GM12892 (cell line): ENCODE measurements around the gene DUSP15.

Experiments used
- POLR2A ChIP-seq: IDR thresholded peaks from 2 replicates; pipeline ENCODE4 v1.6.1; 2011; ENCODE audit warnings: low read depth, low read length, control low read depth
- POLR2AphosphoS5 ChIP-seq: IDR thresholded peaks from 2 replicates; pipeline ENCODE4 v1.6.1; 2011; ENCODE audit warnings: low read depth, low read length, control low read depth
- TAF1 ChIP-seq: IDR thresholded peaks from 2 replicates; pipeline ENCODE4 v1.6.1; 2011; ENCODE audit warnings: low read depth, mild to moderate bottlenecking, control low read depth, low read length, borderline replicate concordance

GRCh38 chr20:31914170-31914569 is 43.8 kb upstream of the DUSP15 start:
- TF ChIP-seq POLR2A = no peak
- TF ChIP-seq POLR2AphosphoS5 = no peak
- no peak for TF ChIP-seq TAF1
